Activated T-helper 9 cell treated with anti-CD3 and anti-CD28 coated beads, Interleukin-2, amount 50 U/mL, for 16 hours (primary cell): ENCODE data around the gene RNF13.
"Not testable (repeated sequence)": the region's sequence is repeated elsewhere in the genome, so short reads cannot be mapped to it uniquely, and the experiment has no call there.

Source experiments
- DNase-seq: peaks from one replicate; pipeline ENCODE4 v3.0.0-alpha.2; 2020; ENCODE audit warnings: low read depth

RNF13 gene

GRCh38 chr3:149839896-149840295 is 26.9 kb downstream of the RNF13 start:
- no peak for DNase-seq

GRCh38 chr3:149843502-149843901 is 30.5 kb downstream of the RNF13 start:
- no peak for DNase-seq

GRCh38 chr3:149844091-149844490 is 31.1 kb downstream of the RNF13 start:
- DNase-seq = no peak

GRCh38 chr3:149845570-149846244 is 32.7 kb downstream of the RNF13 start:
- no peak for DNase-seq

- no peak for DNase-seq
Measured at GRCh38 chr3:149848238-149848637, 35.2 kb downstream of the RNF13 start.

GRCh38 chr3:149848688-149849087 is 35.7 kb downstream of the RNF13 start:
- DNase-seq = no peak

GRCh38 chr3:149850787-149851584 is 38.0 kb downstream of the RNF13 start:
- no peak for DNase-seq

GRCh38 chr3:149858911-149859310 is 45.9 kb downstream of the RNF13 start:
- DNase-seq = no peak

- DNase-seq = no peak
Measured at GRCh38 chr3:149860881-149861280, 47.9 kb downstream of the RNF13 start.

- DNase-seq = no peak
Measured at GRCh38 chr3:149867563-149867962, 54.5 kb downstream of the RNF13 start.

- no peak for DNase-seq
Measured at GRCh38 chr3:149871855-149872254, 58.8 kb downstream of the RNF13 start.

GRCh38 chr3:149872589-149872988 is 59.6 kb downstream of the RNF13 start:
- no peak for DNase-seq

GRCh38 chr3:149877668-149878067 is 64.7 kb downstream of the RNF13 start:
- no peak for DNase-seq

- no peak for DNase-seq
Measured at GRCh38 chr3:149879872-149880271, 66.9 kb downstream of the RNF13 start.

- DNase-seq = no peak
Measured at GRCh38 chr3:149881879-149882278, 68.9 kb downstream of the RNF13 start.

- no peak for DNase-seq
Measured at GRCh38 chr3:149883134-149883533, 70.1 kb downstream of the RNF13 start.

GRCh38 chr3:149883860-149884259 is 70.8 kb downstream of the RNF13 start:
- not testable (repeated sequence) for DNase-seq

GRCh38 chr3:149884848-149885247 is 71.8 kb downstream of the RNF13 start:
- not testable (repeated sequence) for DNase-seq

GRCh38 chr3:149886957-149887356 is 73.9 kb downstream of the RNF13 start:
- no peak for DNase-seq

- no peak for DNase-seq
Measured at GRCh38 chr3:149891621-149892020, 78.6 kb downstream of the RNF13 start.

- DNase-seq = no peak
Measured at GRCh38 chr3:149892371-149892770, 79.4 kb downstream of the RNF13 start.

GRCh38 chr3:149894205-149894604 is 81.2 kb downstream of the RNF13 start:
- DNase-seq = no peak

- DNase-seq = no peak
Measured at GRCh38 chr3:149895339-149895738, 82.3 kb downstream of the RNF13 start.

- DNase-seq = no peak
Measured at GRCh38 chr3:149895769-149896168, 82.8 kb downstream of the RNF13 start.
